D721Med (cell line): Measurements from ENCODE around the gene NAPEPLD.
"Not testable (repeated sequence)": the region's sequence is repeated elsewhere in the genome, so short reads cannot be mapped to it uniquely, and the experiment has no call there.

ENCODE experiments used
- DNase-seq: peaks from one replicate; pipeline ENCODE4 v3.0.0; 2011; ENCODE audit warnings: low spot score; ENCODE audit not compliant: insufficient read length
- FAIRE-seq: peaks from 2 replicates; lab custom pipeline; 2011; peaks lifted over from hg19 to GRCh38; lab: Jason Lieb, UNC
- TF ChIP-seq, protein P1 (sequence below): IDR thresholded peaks from 2 replicates; pipeline ENCODE4 v1.5.1; 2012; ENCODE audit warnings: mild to moderate bottlenecking, control low read depth; ENCODE audit not compliant: insufficient read depth; ENCODE audit errors: missing control alignments

NAPEPLD gene

DNA sequence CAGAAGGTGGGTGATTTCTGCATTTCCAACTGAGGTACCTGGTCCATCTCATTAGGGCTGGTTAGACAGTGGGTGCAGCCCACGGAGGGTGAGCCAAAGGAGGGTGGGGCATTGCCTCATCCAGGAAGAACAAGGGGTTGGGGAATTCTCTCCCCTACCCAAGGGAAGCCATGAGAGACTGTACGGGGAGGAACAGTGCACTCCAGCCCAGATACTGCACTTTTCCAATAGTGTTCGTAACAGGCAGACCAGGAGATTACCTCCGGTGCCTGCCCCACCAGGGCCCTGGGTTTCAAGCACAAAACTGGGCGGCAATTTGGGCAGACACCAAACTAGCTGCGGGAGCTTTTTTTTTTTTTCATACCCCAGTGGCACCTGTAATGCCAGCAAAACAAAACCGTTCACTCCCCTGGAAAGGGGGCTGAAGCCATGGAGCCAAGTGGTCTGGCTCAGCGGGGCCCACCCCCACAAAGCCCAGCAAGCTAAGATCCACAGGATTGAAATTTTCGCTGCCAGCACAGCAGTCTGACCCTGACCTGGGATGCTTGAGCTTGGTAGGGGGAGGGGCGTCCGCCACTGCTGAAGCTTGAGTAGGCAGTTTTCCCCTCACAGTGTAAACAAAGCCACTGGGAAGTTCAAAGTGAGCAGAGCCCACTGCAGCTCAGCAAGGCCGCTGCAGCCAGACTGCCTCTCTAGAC lies 42.7 kb downstream of the NAPEPLD start:
- TF ChIP-seq, protein P1, sequence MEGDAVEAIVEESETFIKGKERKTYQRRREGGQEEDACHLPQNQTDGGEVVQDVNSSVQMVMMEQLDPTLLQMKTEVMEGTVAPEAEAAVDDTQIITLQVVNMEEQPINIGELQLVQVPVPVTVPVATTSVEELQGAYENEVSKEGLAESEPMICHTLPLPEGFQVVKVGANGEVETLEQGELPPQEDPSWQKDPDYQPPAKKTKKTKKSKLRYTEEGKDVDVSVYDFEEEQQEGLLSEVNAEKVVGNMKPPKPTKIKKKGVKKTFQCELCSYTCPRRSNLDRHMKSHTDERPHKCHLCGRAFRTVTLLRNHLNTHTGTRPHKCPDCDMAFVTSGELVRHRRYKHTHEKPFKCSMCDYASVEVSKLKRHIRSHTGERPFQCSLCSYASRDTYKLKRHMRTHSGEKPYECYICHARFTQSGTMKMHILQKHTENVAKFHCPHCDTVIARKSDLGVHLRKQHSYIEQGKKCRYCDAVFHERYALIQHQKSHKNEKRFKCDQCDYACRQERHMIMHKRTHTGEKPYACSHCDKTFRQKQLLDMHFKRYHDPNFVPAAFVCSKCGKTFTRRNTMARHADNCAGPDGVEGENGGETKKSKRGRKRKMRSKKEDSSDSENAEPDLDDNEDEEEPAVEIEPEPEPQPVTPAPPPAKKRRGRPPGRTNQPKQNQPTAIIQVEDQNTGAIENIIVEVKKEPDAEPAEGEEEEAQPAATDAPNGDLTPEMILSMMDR, result no peak
- no peak for FAIRE-seq
- DNase-seq, result no peak

DNA sequence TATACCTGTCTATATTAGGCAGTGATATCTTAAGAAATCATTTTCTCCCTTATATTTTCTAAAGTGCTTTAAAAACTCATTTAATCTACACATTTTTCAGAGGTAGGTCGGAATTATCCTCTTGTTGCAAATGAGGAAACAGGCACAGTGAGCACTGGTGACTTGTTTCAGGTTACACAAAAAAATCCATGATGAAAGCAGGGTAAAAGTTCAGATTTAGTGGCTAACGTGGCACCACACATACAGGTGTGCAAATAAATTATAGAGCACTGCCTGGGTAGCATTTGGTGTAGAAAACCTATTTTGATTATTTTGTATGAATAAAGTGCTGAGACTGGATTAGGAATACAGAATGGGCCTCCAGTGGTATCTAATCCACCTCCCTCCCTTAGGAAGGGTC lies 47.4 kb downstream of the NAPEPLD start:
- TF ChIP-seq, protein P1, result no peak
- FAIRE-seq, result no peak
- no peak for DNase-seq

DNA sequence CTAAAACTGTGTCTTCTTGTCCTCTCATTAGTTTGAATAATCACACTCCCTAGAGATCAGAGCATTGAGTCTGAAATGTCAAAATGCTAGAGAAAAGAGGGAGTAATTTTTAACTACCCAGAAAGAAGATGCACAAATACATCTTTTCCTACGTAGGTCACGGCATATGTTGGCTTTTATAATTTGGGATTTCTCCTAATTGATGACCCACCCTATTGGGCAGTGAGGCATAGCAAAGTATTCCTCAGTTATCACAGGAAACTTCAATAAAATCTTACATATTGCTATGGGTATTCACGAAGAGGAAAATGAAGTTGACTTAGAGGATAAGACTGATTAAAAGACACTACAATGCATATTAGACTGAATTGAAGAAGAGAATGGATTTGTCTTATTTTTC lies 48.6 kb downstream of the NAPEPLD start:
- FAIRE-seq, result no peak
- no peak for DNase-seq
- TF ChIP-seq, protein P1, result no peak

DNA sequence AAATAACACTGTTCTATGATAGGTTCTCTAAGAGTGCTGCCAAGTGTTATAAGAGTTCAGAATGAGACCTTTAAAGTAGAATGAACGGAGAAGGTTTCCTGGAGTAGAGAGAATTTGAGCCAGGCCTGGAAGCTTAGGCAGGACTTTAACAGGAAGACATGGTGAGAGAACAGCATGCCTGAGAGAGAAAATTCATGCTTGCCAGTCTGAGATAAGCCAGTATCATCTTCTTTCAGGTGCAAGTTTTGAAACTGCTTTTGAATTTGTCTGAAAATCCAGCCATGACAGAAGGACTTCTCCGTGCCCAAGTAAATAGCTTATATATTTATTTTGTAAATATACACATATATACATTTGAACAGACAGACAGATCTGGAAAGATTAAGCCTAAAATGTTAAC lies 51.9 kb downstream of the NAPEPLD start:
- no peak for FAIRE-seq
- DNase-seq, result no peak
- TF ChIP-seq, protein P1, result no peak

DNA sequence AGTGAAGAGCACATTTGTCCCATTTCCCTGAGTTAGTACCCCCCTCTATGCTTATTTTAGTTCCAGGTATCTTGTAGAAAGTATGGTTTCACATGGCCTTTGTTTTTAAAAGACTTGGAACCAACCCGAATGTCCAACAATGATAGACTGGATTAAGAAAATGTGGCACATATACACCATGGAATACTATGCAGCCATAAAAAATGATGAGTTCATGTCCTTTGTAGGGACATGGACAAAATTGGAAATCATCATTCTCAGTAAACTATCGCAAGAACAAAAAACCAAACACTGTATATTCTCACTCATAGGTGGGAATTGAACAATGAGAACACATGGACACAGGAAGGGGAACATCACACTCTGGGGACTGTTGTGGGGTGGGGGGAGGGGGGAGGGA lies 53.3 kb downstream of the NAPEPLD start:
- FAIRE-seq, result not testable (repeated sequence)

DNA sequence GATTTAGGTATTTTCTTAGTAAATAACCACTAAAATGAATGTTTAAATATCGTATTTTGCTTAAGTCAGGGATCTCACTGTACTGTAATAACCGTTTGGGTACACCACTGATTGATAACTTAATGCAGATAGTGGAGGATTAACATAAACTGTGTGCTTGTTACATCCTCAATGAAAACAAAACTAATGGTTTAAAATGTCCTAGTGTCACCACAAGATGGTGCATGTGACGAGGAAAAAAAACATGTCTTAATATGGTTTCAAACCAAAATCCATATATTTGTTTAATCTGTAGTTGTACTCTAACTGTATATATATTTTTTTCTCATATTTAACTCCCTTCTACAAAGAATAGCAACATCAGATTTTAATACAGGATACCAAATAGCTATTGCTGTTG lies 54.8 kb downstream of the NAPEPLD start:
- DNase-seq (no peak), FAIRE-seq (peak; percentile 64)
- TF ChIP-seq, protein P1, result no peak

More for the DNA sequence above, 53.3 kb downstream of the NAPEPLD start:
- DNase-seq, result not testable (repeated sequence)

DNA sequence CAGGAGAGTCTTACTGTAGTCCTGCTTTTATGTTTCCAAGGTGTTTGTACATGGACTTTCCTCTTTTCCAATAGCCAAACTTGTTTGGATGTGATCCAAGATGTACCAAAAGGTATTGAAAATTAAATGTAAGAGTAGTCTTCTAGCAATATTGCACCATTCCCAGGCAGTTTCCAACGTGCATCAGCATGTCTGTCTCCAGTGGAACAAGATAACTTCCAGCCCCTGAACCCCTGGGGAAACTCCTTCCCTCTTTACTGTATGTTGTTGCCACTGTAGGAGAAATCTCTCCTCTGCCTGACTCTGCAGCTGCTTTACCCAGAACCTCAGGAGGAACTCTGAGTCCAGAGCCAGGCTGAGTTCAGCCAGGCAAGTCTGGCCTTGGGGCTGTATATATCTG lies 55.5 kb downstream of the NAPEPLD start:
- TF ChIP-seq, protein P1, result no peak
- DNase-seq (no peak), FAIRE-seq (no peak)

DNA sequence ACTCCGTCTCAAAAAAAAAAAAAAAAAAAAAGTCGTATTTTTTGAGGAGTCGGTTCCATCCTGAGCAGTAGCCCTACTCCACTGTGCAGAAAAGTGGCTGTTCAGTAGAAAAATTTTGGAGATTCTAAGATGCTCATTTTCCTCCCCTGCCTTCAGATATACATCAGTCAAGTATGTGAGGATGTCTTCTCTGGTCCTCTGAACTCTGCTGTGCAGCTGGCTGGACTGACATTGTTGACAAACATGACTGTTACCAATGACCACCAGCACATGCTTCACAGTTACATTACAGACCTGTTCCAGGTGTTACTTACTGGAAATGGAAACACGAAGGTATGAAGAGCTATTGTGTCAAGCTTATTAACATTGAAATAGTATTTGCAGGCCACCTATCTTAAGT lies 56.6 kb downstream of the NAPEPLD start:
- DNase-seq, FAIRE-seq: not testable (repeated sequence)
